ENCODE data around the gene SLC51A. TPM values are rescaled to one million over a fixed set of nuclear protein-coding genes. Genes with fewer than 3 reads are reported as not detected.

Gene SLC51A
- total and polyA plus RNA-seq, 2 of the 8 experiments (the other 6 are each of a cell fraction or from before 2014, with no cell fraction given) = 6.3 to 9.8 TPM

DNA sequence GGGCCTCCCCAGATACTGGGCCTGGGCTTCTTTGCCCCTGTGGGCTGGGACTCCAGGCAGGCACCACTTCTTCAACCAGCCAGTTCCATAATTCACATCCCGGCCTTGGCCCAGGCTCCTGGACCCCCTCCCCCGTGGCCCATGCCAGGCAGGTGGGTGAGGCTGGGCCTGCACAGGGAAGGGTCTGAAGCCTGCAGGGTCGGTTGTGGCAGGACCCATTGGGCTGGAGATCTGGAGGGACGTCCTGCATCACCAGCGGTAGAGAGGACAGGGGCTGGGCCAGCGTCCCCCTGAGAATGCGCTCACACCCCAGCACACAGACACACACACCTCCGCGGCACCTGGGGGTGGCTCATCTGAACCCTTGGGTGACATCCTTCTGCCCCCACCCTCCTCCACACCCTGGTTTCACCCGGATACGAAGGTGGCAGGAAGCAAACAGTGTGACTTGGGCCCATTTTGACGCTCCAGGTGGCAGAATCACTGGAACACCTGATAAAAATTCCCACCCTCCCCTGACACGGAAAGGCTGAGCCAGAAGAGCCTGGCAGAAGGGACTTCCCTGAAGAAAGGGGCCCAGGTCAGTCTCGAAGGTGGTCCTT, 20.6 kb upstream of the SLC51A start (continued):
- TF ChIP-seq, protein P1, sequence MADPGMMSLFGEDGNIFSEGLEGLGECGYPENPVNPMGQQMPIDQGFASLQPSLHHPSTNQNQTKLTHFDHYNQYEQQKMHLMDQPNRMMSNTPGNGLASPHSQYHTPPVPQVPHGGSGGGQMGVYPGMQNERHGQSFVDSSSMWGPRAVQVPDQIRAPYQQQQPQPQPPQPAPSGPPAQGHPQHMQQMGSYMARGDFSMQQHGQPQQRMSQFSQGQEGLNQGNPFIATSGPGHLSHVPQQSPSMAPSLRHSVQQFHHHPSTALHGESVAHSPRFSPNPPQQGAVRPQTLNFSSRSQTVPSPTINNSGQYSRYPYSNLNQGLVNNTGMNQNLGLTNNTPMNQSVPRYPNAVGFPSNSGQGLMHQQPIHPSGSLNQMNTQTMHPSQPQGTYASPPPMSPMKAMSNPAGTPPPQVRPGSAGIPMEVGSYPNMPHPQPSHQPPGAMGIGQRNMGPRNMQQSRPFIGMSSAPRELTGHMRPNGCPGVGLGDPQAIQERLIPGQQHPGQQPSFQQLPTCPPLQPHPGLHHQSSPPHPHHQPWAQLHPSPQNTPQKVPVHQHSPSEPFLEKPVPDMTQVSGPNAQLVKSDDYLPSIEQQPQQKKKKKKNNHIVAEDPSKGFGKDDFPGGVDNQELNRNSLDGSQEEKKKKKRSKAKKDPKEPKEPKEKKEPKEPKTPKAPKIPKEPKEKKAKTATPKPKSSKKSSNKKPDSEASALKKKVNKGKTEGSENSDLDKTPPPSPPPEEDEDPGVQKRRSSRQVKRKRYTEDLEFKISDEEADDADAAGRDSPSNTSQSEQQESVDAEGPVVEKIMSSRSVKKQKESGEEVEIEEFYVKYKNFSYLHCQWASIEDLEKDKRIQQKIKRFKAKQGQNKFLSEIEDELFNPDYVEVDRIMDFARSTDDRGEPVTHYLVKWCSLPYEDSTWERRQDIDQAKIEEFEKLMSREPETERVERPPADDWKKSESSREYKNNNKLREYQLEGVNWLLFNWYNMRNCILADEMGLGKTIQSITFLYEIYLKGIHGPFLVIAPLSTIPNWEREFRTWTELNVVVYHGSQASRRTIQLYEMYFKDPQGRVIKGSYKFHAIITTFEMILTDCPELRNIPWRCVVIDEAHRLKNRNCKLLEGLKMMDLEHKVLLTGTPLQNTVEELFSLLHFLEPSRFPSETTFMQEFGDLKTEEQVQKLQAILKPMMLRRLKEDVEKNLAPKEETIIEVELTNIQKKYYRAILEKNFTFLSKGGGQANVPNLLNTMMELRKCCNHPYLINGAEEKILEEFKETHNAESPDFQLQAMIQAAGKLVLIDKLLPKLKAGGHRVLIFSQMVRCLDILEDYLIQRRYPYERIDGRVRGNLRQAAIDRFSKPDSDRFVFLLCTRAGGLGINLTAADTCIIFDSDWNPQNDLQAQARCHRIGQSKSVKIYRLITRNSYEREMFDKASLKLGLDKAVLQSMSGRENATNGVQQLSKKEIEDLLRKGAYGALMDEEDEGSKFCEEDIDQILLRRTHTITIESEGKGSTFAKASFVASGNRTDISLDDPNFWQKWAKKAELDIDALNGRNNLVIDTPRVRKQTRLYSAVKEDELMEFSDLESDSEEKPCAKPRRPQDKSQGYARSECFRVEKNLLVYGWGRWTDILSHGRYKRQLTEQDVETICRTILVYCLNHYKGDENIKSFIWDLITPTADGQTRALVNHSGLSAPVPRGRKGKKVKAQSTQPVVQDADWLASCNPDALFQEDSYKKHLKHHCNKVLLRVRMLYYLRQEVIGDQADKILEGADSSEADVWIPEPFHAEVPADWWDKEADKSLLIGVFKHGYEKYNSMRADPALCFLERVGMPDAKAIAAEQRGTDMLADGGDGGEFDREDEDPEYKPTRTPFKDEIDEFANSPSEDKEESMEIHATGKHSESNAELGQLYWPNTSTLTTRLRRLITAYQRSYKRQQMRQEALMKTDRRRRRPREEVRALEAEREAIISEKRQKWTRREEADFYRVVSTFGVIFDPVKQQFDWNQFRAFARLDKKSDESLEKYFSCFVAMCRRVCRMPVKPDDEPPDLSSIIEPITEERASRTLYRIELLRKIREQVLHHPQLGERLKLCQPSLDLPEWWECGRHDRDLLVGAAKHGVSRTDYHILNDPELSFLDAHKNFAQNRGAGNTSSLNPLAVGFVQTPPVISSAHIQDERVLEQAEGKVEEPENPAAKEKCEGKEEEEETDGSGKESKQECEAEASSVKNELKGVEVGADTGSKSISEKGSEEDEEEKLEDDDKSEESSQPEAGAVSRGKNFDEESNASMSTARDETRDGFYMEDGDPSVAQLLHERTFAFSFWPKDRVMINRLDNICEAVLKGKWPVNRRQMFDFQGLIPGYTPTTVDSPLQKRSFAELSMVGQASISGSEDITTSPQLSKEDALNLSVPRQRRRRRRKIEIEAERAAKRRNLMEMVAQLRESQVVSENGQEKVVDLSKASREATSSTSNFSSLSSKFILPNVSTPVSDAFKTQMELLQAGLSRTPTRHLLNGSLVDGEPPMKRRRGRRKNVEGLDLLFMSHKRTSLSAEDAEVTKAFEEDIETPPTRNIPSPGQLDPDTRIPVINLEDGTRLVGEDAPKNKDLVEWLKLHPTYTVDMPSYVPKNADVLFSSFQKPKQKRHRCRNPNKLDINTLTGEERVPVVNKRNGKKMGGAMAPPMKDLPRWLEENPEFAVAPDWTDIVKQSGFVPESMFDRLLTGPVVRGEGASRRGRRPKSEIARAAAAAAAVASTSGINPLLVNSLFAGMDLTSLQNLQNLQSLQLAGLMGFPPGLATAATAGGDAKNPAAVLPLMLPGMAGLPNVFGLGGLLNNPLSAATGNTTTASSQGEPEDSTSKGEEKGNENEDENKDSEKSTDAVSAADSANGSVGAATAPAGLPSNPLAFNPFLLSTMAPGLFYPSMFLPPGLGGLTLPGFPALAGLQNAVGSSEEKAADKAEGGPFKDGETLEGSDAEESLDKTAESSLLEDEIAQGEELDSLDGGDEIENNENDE (IDR thresholded peaks at IDR 0.05; ENCODE audit: insufficient replicate concordance, low read length) = no peak
- TF ChIP-seq RNF2 (IDR thresholded peaks at IDR 0.05; ENCODE audit: borderline replicate concordance, low read depth, low read length, missing control alignments, poor library complexity, severe bottlenecking) (no peak), RBBP5 (IDR thresholded peaks at IDR 0.05; ENCODE audit: borderline replicate concordance, low read depth, low read length) (no peak), RXRA (IDR thresholded peaks at IDR 0.05; ENCODE audit: insufficient read depth, low read depth, low read length) (no peak), FOSL1 (IDR thresholded peaks at IDR 0.05; ENCODE audit: insufficient read depth, low read depth, low read length) (no peak), RAD21 (IDR thresholded peaks at IDR 0.05 in 1 of 2, conservative IDR thresholded peaks at IDR 0.05 in 1 of 2; ENCODE audit: low read depth in 2 of 2, low read length in 2 of 2) (no peak), SAP30 (IDR thresholded peaks at IDR 0.05; ENCODE audit: insufficient read depth, insufficient replicate concordance, low read length) (no peak)
- TF ChIP-seq, protein P2, sequence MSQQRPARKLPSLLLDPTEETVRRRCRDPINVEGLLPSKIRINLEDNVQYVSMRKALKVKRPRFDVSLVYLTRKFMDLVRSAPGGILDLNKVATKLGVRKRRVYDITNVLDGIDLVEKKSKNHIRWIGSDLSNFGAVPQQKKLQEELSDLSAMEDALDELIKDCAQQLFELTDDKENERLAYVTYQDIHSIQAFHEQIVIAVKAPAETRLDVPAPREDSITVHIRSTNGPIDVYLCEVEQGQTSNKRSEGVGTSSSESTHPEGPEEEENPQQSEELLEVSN (IDR thresholded peaks at IDR 0.05) = no peak
